Lower lobe of right lung (tissue), 2 donors: ENCODE results near the gene HNRNPU. TPM values are rescaled to one million over a fixed set of nuclear protein-coding genes. Genes with fewer than 3 reads are reported as not detected.

ENCODE experiments used
- ATAC-seq, 2 donors: fragments of 200-7000 bp; cut with Tn5 transposase; one replicate each; pipeline ENCODE4 v1.9.1; 2020 to 2022; ENCODE audit warnings: mild to moderate bottlenecking in 2 of 2, moderate library complexity in 2 of 2
- DNase-seq: peaks from one replicate; pipeline ENCODE4 v3.0.0-alpha.2; 2020
- H3K27ac ChIP-seq: fragments of 200-600 bp; one replicate; pipeline ENCODE4 v1.8.0; 2022
- H3K27me3 ChIP-seq: fragments of 200-600 bp; one replicate; pipeline ENCODE4 v1.8.0; 2022; ENCODE audit warnings: low read depth
- H3K36me3 ChIP-seq: fragments of 200-600 bp; one replicate; pipeline ENCODE4 v1.8.0; 2022; ENCODE audit warnings: mild to moderate bottlenecking
- H3K4me1 ChIP-seq: fragments of 200-600 bp; one replicate; pipeline ENCODE4 v1.8.0; 2022
- H3K4me3 ChIP-seq: fragments of 200-600 bp; one replicate; pipeline ENCODE4 v1.8.0; 2022; ENCODE audit warnings: mild to moderate bottlenecking
- H3K9me3 ChIP-seq: fragments of 200-600 bp; one replicate; pipeline ENCODE4 v1.8.0; 2022
- CTCF ChIP-seq: fragments of 200-600 bp; IDR thresholded peaks from one replicate; pipeline ENCODE4 v1.8.0; 2022; ENCODE audit warnings: antibody characterized with exemption, mild to moderate bottlenecking
- intact Hi-C: fragments of 100-400 bp; cut with DNase I; formaldehyde crosslinking; loops from one replicate; pipeline ENCODE4 v1.11.0; 2022
- total RNA-seq: library from RNA; stranded (reverse); fragmentation: NEBNext Ultra II Directional; extraction: Animal tissue kit (Norgen Biotek cat#: 25700); gene quantifications from one replicate; pipeline ENCODE4 v1.2.1, GENCODE V29; 2021
- donor health status: DM: no; HTN: yes; CAD: no; lungs with severe emphysema.

The HNRNPU gene
- total RNA-seq, 1 donor from 2014 or later = 279 TPM

GRCh38 chr1:244866355-244866754 lies 2.0 kb upstream of the HNRNPU start:
- ATAC-seq (no peak), DNase-seq (no peak)
- no peak overlapping the region for H3K4me3 ChIP-seq
- TF ChIP-seq CTCF = no peak
- peaks cover 21% of the 10 kb centered on the region for H3K4me1 ChIP-seq
- intact Hi-C loops = no loop called here
- no peaks in the 10 kb centered on the region for H3K9me3 ChIP-seq
- no peak overlapping the region for H3K27ac ChIP-seq
- H3K36me3 ChIP-seq = no peaks in the 10 kb centered on the region
- no peaks in the 10 kb centered on the region for H3K27me3 ChIP-seq

- Histone ChIP-seq H3K4me1 (peaks cover 26% of the 10 kb centered on the region), H3K36me3 (peaks cover 3% of the 10 kb centered on the region), H3K4me3 (peak overlapping the region; percentile 94), H3K27ac (peak overlapping the region; percentile 100), H3K9me3 (no peaks in the 10 kb centered on the region), H3K27me3 (no peaks in the 10 kb centered on the region)
- ATAC-seq (no peak), DNase-seq (no peak)
- no peak for TF ChIP-seq CTCF
- intact Hi-C loops = no loop called here
Observed at GRCh38 chr1:244865820-244866219, 1.5 kb upstream of the HNRNPU start.

GRCh38 chr1:244865028-244865371 lies 657 bp upstream of the HNRNPU start:
- ATAC-seq (no peak), DNase-seq (no peak)
- Histone ChIP-seq H3K9me3 (no peaks in the 10 kb centered on the region), H3K4me1 (peaks cover 35% of the 10 kb centered on the region), H3K36me3 (peaks cover 11% of the 10 kb centered on the region), H3K4me3 (peak overlapping the region; percentile 94), H3K27ac (peak overlapping the region; percentile 100), H3K27me3 (no peaks in the 10 kb centered on the region)
- intact Hi-C loops = no loop called here
- no peak for TF ChIP-seq CTCF

GRCh38 chr1:244863491-244864252 lies 671 bp downstream of the HNRNPU start:
- H3K27me3 ChIP-seq = no peaks in the 10 kb centered on the region
- TF ChIP-seq CTCF = no peak
- intact Hi-C loops = no loop called here
- peaks cover 48% of the 10 kb centered on the region for H3K4me1 ChIP-seq
- H3K4me3 ChIP-seq = peak overlapping the region; percentile 94
- peak overlapping the region; percentile 100 for H3K27ac ChIP-seq
- peaks cover 25% of the 10 kb centered on the region for H3K36me3 ChIP-seq
- H3K9me3 ChIP-seq = no peaks in the 10 kb centered on the region
- DNase-seq (peak; percentile 69), ATAC-seq (peak; percentile 10 to 61)

GRCh38 chr1:244862699-244863490 lies 1.4 kb downstream of the HNRNPU start:
- Histone ChIP-seq H3K36me3 (peaks cover 32% of the 10 kb centered on the region), H3K9me3 (no peaks in the 10 kb centered on the region), H3K4me1 (peaks cover 56% of the 10 kb centered on the region), H3K27ac (peak overlapping the region; percentile 100), H3K4me3 (peak overlapping the region; percentile 94), H3K27me3 (no peaks in the 10 kb centered on the region)
- DNase-seq (peak; percentile 97), ATAC-seq (peak; percentile 85 to 91)
- no peak for TF ChIP-seq CTCF
- intact Hi-C loops = no loop called here
